HEK293T (cell line): ENCODE data around the gene AASS.

Source experiments
- CTBP1 ChIP-seq: fragments of 450-650 bp; IDR thresholded peaks from 2 replicates; pipeline ENCODE4 v1.6.1; 2016; ENCODE audit warnings: borderline replicate concordance
- FOXA1 ChIP-seq: fragments of 450-650 bp; IDR thresholded peaks from 2 replicates; pipeline ENCODE4 v1.6.1; 2016; ENCODE audit warnings: mild to moderate bottlenecking
- FOXK2 ChIP-seq: fragments of 450-650 bp; IDR thresholded peaks from 2 replicates; pipeline ENCODE4 v1.6.1; 2016; ENCODE audit warnings: mild to moderate bottlenecking
- FOXM1 ChIP-seq: fragments of 450-650 bp; IDR thresholded peaks from 2 replicates; pipeline ENCODE4 v1.6.1; 2017; ENCODE audit warnings: mild to moderate bottlenecking, borderline replicate concordance
- HDGF ChIP-seq: fragments of 450-650 bp; IDR thresholded peaks from 2 replicates; pipeline ENCODE4 v1.6.1; 2017; ENCODE audit warnings: antibody characterized with exemption, borderline replicate concordance
- L3MBTL2 ChIP-seq: fragments of 450-650 bp; conservative IDR thresholded peaks from 2 replicates; pipeline ENCODE4 v1.6.1; 2016; ENCODE audit warnings: mild to moderate bottlenecking
- LEF1 ChIP-seq: fragments of 450-650 bp; IDR thresholded peaks from 2 replicates; pipeline ENCODE4 v1.6.1; 2017; ENCODE audit warnings: mild to moderate bottlenecking, borderline replicate concordance
- SP1 ChIP-seq: fragments of 450-650 bp; IDR thresholded peaks from 2 replicates; pipeline ENCODE4 v1.6.1; 2017
- TARDBP ChIP-seq: fragments of 450-650 bp; IDR thresholded peaks from 2 replicates; pipeline ENCODE4 v1.6.1; 2016
- ZNF384 ChIP-seq: fragments of 450-650 bp; IDR thresholded peaks from 2 replicates; pipeline ENCODE4 v1.6.1; 2016

DNA sequence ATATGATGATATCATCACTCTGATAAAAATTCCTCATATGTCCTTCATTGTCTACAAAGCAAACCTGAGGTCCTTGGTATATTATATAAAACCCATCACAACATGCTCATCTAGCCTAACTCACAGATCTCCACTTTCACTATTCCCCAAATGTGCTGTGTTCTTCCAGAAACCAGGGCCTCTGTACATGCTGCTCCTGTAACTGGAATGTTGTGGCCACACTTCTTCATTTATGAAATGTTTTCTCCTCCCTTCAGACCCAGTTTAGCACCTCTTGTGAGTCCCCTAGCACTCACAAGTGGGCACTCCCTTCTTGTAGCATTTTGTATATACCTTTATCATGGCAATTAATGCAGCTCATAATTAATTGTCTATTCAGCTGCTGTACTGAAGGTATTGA lies 61.9 kb downstream of the AASS start:
- TF ChIP-seq L3MBTL2 (no peak), ZNF384 (no peak), FOXK2 (no peak), FOXA1 (no peak), HDGF (no peak), SP1 (no peak), LEF1 (no peak), CTBP1 (no peak), FOXM1 (no peak), TARDBP (no peak)
